Esophagus muscularis mucosa (tissue), 4 donors: ENCODE results near the gene FKBP1A. TPM values are rescaled to one million over a fixed set of nuclear protein-coding genes. Genes with fewer than 3 reads are reported as not detected.

Experiments
- DNase-seq: peaks from one replicate; pipeline ENCODE4 v3.0.0-alpha.2; 2017; ENCODE audit errors: extremely low spot score
- H3K27ac ChIP-seq, 4 donors: fragments of 200-600 bp; sonication (generic); replicated peaks in 1 of 4; 1 replicate in 3 of 4; 2 replicates in 1 of 4; pipeline ENCODE4 v1.5.1; 2016 to 2019; ENCODE audit warnings: mild to moderate bottlenecking in 1 of 4
- H3K27me3 ChIP-seq, 4 donors: fragments of 200-600 bp; sonication (generic); one replicate each; pipeline versions ENCODE4 v1.5.1 to v1.6.0; 2016 to 2019
- H3K36me3 ChIP-seq, 4 donors: fragments of 200-600 bp; sonication (generic); one replicate each; pipeline ENCODE4 v1.5.1; 2016 to 2019
- H3K4me1 ChIP-seq, 4 donors: fragments of 200-600 bp; sonication (generic); one replicate each; pipeline ENCODE4 v1.5.1; 2016 to 2019
- H3K4me3 ChIP-seq, 4 donors: fragments of 200-600 bp; sonication (generic); 1 replicate in 2 of 4; 2 replicates in 2 of 4; pipeline ENCODE4 v1.5.1; 2016 to 2019; ENCODE audit warnings: mild to moderate bottlenecking in 4 of 4, moderate library complexity in 1 of 4
- H3K9me3 ChIP-seq, 4 donors: fragments of 200-600 bp; sonication (generic); 1 replicate in 3 of 4; 2 replicates in 1 of 4; pipeline ENCODE4 v1.5.1; 2016 to 2019
- CTCF ChIP-seq, 3 experiments: fragments of 200-600 bp in 2 of 3; fragments of 450-650 bp in 1 of 3; sonication (generic) in 2 of 3; IDR thresholded peaks; one replicate each; pipeline ENCODE4 v1.5.1; 2017 to 2019; ENCODE audit warnings: antibody characterized with exemption in 3 of 3, mild to moderate bottlenecking in 2 of 3, moderate library complexity in 1 of 3
- EP300 ChIP-seq: sonication (generic); formaldehyde crosslinking; IDR thresholded peaks from one replicate; pipeline ENCODE4 v1.6.1; 2017; ENCODE audit warnings: antibody characterized with exemption
- POLR2A ChIP-seq: fragments of 450-650 bp; IDR thresholded peaks from one replicate; pipeline ENCODE4 v1.6.1; 2017; ENCODE audit warnings: antibody characterized with exemption, moderate library complexity, mild to moderate bottlenecking, low read depth
- POLR2AphosphoS5 ChIP-seq, 2 donors: sonication (generic); formaldehyde crosslinking; IDR thresholded peaks; one replicate each; pipeline ENCODE4 v1.6.1; 2017; ENCODE audit warnings: antibody characterized with exemption in 2 of 2
- WGBS: methylation state at CpG from one replicate; pipeline ENCODE4 v1.1.5; 2018; 5-methylcytosine and 5-hydroxymethylcytosine counted together
- intact Hi-C: fragments of 100-400 bp; cut with DNase I; formaldehyde crosslinking; loops from one replicate; pipeline ENCODE4 v1.15.1; 2023
- total RNA-seq, 4 donors: library from RNA; depleted of rRNA; stranded (reverse); fragments of >200 nt; gene quantifications; one replicate each; pipeline versions ENCODE4 v1.1.0 to v1.2.1, GENCODE V29; 2016

The FKBP1A gene
- total RNA-seq, 4 donors from 2014 or later, result 84.3 to 99.2 (median 89.8) TPM

- H3K4me3 ChIP-seq, result no peak overlapping the region
- H3K36me3 ChIP-seq, result peaks cover 0 to 3% (median 0%) of the 10 kb centered on the region in 4 donors
- TF ChIP-seq POLR2A (no peak), CTCF (IDR thresholded peaks at IDR 0.05) (no peak), POLR2AphosphoS5 (IDR thresholded peaks at IDR 0.05) (no peak), EP300 (no peak)
- 82% methylated on average over 4 of the region's 4 CpGs for WGBS
- H3K27ac ChIP-seq, result no peak overlapping the region
- peaks cover 23 to 42% (median 27%) of the 10 kb centered on the region in 4 donors for H3K4me1 ChIP-seq
- no peaks in the 10 kb centered on the region for H3K9me3 ChIP-seq
- peak; percentile 34 for DNase-seq
- intact Hi-C loops, result loop anchor here (5.0 kb wide), 1 partner anchor 34 kb away; no protein-coding TSS in a partner anchor
- no peaks in the 10 kb centered on the region for H3K27me3 ChIP-seq
Observed at GRCh38 chr20:1338801-1339200, 54.1 kb downstream of the FKBP1A start.

- Histone ChIP-seq H3K4me1 (peaks cover 23 to 42% (median 27%) of the 10 kb centered on the region in 4 donors), H3K27ac (peak overlapping the region in 3 of 4 donors; percentile 32 to 70 (median 50)), H3K4me3 (no peak overlapping the region), H3K27me3 (no peaks in the 10 kb centered on the region), H3K9me3 (no peaks in the 10 kb centered on the region), H3K36me3 (peaks cover 0 to 10% (median 0%) of the 10 kb centered on the region in 4 donors)
- TF ChIP-seq EP300, result no peak
- TF ChIP-seq POLR2AphosphoS5 (IDR thresholded peaks at IDR 0.05), result no peak
- TF ChIP-seq CTCF (IDR thresholded peaks at IDR 0.05), result no peak
- no peak for TF ChIP-seq POLR2A
- intact Hi-C loops, result loop anchor here (5.0 kb wide), 1 partner anchor 34 kb away; no protein-coding TSS in a partner anchor
- DNase-seq, result peak; percentile 31
- WGBS, result 100% methylated on average over 4 of the region's 5 CpGs
Observed at GRCh38 chr20:1338096-1338495, 54.8 kb downstream of the FKBP1A start.

- Histone ChIP-seq H3K36me3 (peaks cover 0 to 16% (median 0%) of the 10 kb centered on the region in 4 donors), H3K9me3 (no peaks in the 10 kb centered on the region), H3K4me1 (peaks cover 23 to 46% (median 27%) of the 10 kb centered on the region in 4 donors), H3K27me3 (no peaks in the 10 kb centered on the region), H3K4me3 (no peak overlapping the region), H3K27ac (peak overlapping the region in 3 of 4 donors; percentile 50 to 70 (median 68))
- 39% methylated on average over 5 of the region's 5 CpGs for WGBS
- intact Hi-C loops, result loop anchor here (5.0 kb wide), 1 partner anchor 35 kb away; no protein-coding TSS in a partner anchor
- TF ChIP-seq EP300 (no peak), POLR2AphosphoS5 (IDR thresholded peaks at IDR 0.05) (no peak), POLR2A (no peak), CTCF (IDR thresholded peaks at IDR 0.05) (no peak)
- DNase-seq, result no peak
Observed at GRCh38 chr20:1337441-1337840, 55.4 kb downstream of the FKBP1A start.

GRCh38 chr20:1336699-1337367, 56.0 kb downstream of the FKBP1A start:
- Histone ChIP-seq H3K4me1 (peaks cover 23 to 49% (median 27%) of the 10 kb centered on the region in 4 donors), H3K9me3 (no peaks in the 10 kb centered on the region), H3K4me3 (no peak overlapping the region), H3K27me3 (no peaks in the 10 kb centered on the region), H3K36me3 (peaks cover 0 to 21% (median 0%) of the 10 kb centered on the region in 4 donors), H3K27ac (peak overlapping the region; percentile 48 to 70 (median 59))
- 28% methylated on average over 11 of the region's 14 CpGs for WGBS
- intact Hi-C loops, result loop anchor here (5.0 kb wide), 1 partner anchor 35 kb away; no protein-coding TSS in a partner anchor
- TF ChIP-seq POLR2A (no peak), POLR2AphosphoS5 (IDR thresholded peaks at IDR 0.05) (peak; percentile 59 to 73)
- peak; percentile 92 for DNase-seq

GRCh38 chr20:1335961-1336698, 56.7 kb downstream of the FKBP1A start:
- 73% methylated on average over 6 of the region's 6 CpGs for WGBS
- TF ChIP-seq EP300 (no peak), POLR2AphosphoS5 (IDR thresholded peaks at IDR 0.05) (no peak), POLR2A (no peak), CTCF (IDR thresholded peaks at IDR 0.05) (no peak)
- no peaks in the 10 kb centered on the region for H3K9me3 ChIP-seq
- DNase-seq, result peak; percentile 83
- no peaks in the 10 kb centered on the region for H3K27me3 ChIP-seq
- H3K4me3 ChIP-seq, result no peak overlapping the region
- H3K36me3 ChIP-seq, result peaks cover 0 to 21% (median 0%) of the 10 kb centered on the region in 4 donors
- peaks cover 24 to 54% (median 29%) of the 10 kb centered on the region in 4 donors for H3K4me1 ChIP-seq
- peak overlapping the region; percentile 48 to 70 (median 59) for H3K27ac ChIP-seq
- intact Hi-C loops, result loop anchor here (5.0 kb wide), 1 partner anchor 36 kb away; no protein-coding TSS in a partner anchor
